Endothelial cell of umbilical vein (primary cell): ENCODE data around the gene MANEAL. TPM values are rescaled to one million over a fixed set of nuclear protein-coding genes. Genes with fewer than 3 reads are reported as not detected.

Source experiments
- BruUV-seq: library from RNA; stranded (reverse); fragments of 400-500 nt; replicated peaks from 2 replicates; lab custom pipeline; 2021; lab: Mats Ljungman, UMichigan
- CTCF ChIA-PET: fragments of 300-600, 350-600 bp; sonication (Branson Sonifier 250); formaldehyde crosslinking; loops from one replicate; lab custom pipeline; 2021; ENCODE audit warnings: antibody characterized with exemption, inconsistent platforms; lab: Charles Lee
- POLR2A ChIA-PET: fragments of 300-600, 350-600 bp; sonication (Branson Sonifier 250); formaldehyde crosslinking; loops from one replicate; lab custom pipeline; 2021; ENCODE audit warnings: antibody characterized with exemption, inconsistent platforms; lab: Charles Lee
- DNase-seq: peaks from one replicate; pipeline ENCODE4 v3.0.0-alpha.2; 2011; ENCODE audit warnings: low read depth, low spot score
- FAIRE-seq: peaks from 2 replicates; lab custom pipeline; 2011; peaks lifted over from hg19 to GRCh38; lab: Jason Lieb, UNC
- H2AFZ ChIP-seq: 2 replicates; pipeline ENCODE4 v1.6.0; 2012; ENCODE audit warnings: low read depth, low read length, control low read depth, inconsistent platforms
- H3K27ac ChIP-seq: 2 replicates; pipeline ENCODE4 v1.5.1; 2011; ENCODE audit warnings: low read depth, mild to moderate bottlenecking, control low read depth, low read length, moderate library complexity; ENCODE audit not compliant: insufficient read depth
- H3K27me3 ChIP-seq, 2 experiments: 2 replicates each; pipeline versions ENCODE4 v1.6.0 to v1.6.1; 2011; ENCODE audit warnings: low read length in 2 of 2, mixed read lengths in 1 of 2; ENCODE audit not compliant: control insufficient read depth in 2 of 2, insufficient read depth in 2 of 2
- H3K36me3 ChIP-seq, 2 experiments: 2 replicates in 1 of 2; 3 replicates in 1 of 2; pipeline ENCODE4 v1.5.1; 2011; ENCODE audit warnings: low read length in 2 of 2, mild to moderate bottlenecking in 1 of 2, moderate library complexity in 1 of 2; ENCODE audit not compliant: control insufficient read depth in 2 of 2, insufficient read depth in 2 of 2; ENCODE audit errors: extremely low read depth in 1 of 2
- H3K4me1 ChIP-seq: 3 replicates; pipeline ENCODE4 v1.5.1; 2011; ENCODE audit warnings: mild to moderate bottlenecking, low read length; ENCODE audit not compliant: control insufficient read depth, insufficient read depth; ENCODE audit errors: extremely low read depth
- H3K4me2 ChIP-seq: 2 replicates; pipeline ENCODE4 v1.6.1; 2011; ENCODE audit warnings: low read length, control low read depth, mixed read lengths; ENCODE audit not compliant: insufficient read depth
- H3K4me3 ChIP-seq, 3 experiments: fragments of 200-600 bp in 1 of 3; sonication (generic), shearing (Covaris generic) in 1 of 3; replicated peaks in 1 of 3; 2 replicates each; pipeline ENCODE4 v1.5.1; 2011 to 2016; ENCODE audit warnings: control low read depth in 3 of 3, low read length in 3 of 3, mild to moderate bottlenecking in 2 of 3, inconsistent platforms in 1 of 3, low read depth in 1 of 3, moderate library complexity in 1 of 3; ENCODE audit not compliant: insufficient read depth in 1 of 3
- H3K79me2 ChIP-seq: 2 replicates; pipeline ENCODE4 v1.6.0; 2012; ENCODE audit warnings: low read length, inconsistent platforms; ENCODE audit not compliant: control insufficient read depth, insufficient read depth
- H3K9ac ChIP-seq: replicated peaks from 2 replicates; pipeline ENCODE3; 2011; ENCODE audit warnings: low read length, control low read depth; ENCODE audit not compliant: insufficient read depth; ENCODE audit errors: extremely low read depth
- H3K9me1 ChIP-seq: replicated peaks from 3 replicates; pipeline ENCODE4 v1.6.0; 2011; ENCODE audit warnings: mild to moderate bottlenecking, low read length; ENCODE audit not compliant: control insufficient read depth, insufficient read depth; ENCODE audit errors: extremely low read depth
- H3K9me3 ChIP-seq: replicated peaks from 2 replicates; pipeline ENCODE4 v1.5.1; 2012; ENCODE audit warnings: low read length, inconsistent platforms; ENCODE audit not compliant: control insufficient read depth, insufficient read depth
- H4K20me1 ChIP-seq: replicated peaks from 2 replicates; pipeline ENCODE3; 2011; ENCODE audit warnings: mild to moderate bottlenecking, low read length; ENCODE audit not compliant: control insufficient read depth, insufficient read depth; ENCODE audit errors: extremely low read depth
- CTCF ChIP-seq, 2 donors: IDR thresholded peaks; 1 replicate in 1 of 2; 2 replicates in 1 of 2; pipeline ENCODE4 v1.5.1; 2011; ENCODE audit warnings: low read length in 2 of 2, mild to moderate bottlenecking in 2 of 2, moderate library complexity in 2 of 2, control low read depth in 1 of 2, inconsistent platforms in 1 of 2, low read depth in 1 of 2; ENCODE audit not compliant: insufficient read depth in 1 of 2; ENCODE audit errors: extremely low read depth in 1 of 2
- EZH2 ChIP-seq: IDR thresholded peaks from 2 replicates; pipeline ENCODE4 v1.6.1; 2012; ENCODE audit warnings: borderline replicate concordance, low read depth, mild to moderate bottlenecking, moderate library complexity, low read length, inconsistent platforms; ENCODE audit not compliant: severe bottlenecking
- GATA2 ChIP-seq: IDR thresholded peaks from 2 replicates; pipeline ENCODE4 v1.7.0; 2011; ENCODE audit warnings: low read depth, mild to moderate bottlenecking, moderate library complexity, mixed read lengths, low read length; ENCODE audit not compliant: insufficient read length, insufficient read depth
- MAX ChIP-seq: IDR thresholded peaks from 2 replicates; pipeline ENCODE4 v1.6.1; 2011; ENCODE audit not compliant: insufficient read depth, insufficient read length
- MYC ChIP-seq: IDR thresholded peaks from one replicate; pipeline ENCODE4 v1.6.1; 2011; ENCODE audit warnings: mild to moderate bottlenecking, low read depth, low read length
- POLR2A ChIP-seq: IDR thresholded peaks from 2 replicates; pipeline ENCODE4 v1.6.1; 2012; ENCODE audit warnings: low read depth, mild to moderate bottlenecking, control low read depth, low read length
- POLR2AphosphoS5 ChIP-seq: IDR thresholded peaks from 2 replicates; pipeline ENCODE4 v1.6.1; 2012; ENCODE audit warnings: low read depth, mild to moderate bottlenecking, control low read depth, low read length, moderate library complexity; ENCODE audit not compliant: insufficient read depth
- dilution Hi-C: fragments of 300-500 bp; cut with MboI; formaldehyde crosslinking; loops from one replicate; pipeline ENCODE4 v1.15.0; 2019; ENCODE audit warnings: low sequenced_read_pairs; ENCODE audit not compliant: extremely low pct_ligation_motif_present
- intact Hi-C: fragments of 100-400 bp; cut with micrococcal nuclease; formaldehyde crosslinking; loops from one replicate; pipeline ENCODE4 v1.10.0; 2022
- polyA plus RNA-seq, 4 experiments: library from polyadenylated mRNA; depleted of rRNA in 3 of 4; stranded (reverse) in 3 of 4; unstranded in 1 of 4; fragments of >200 nt; gene quantifications; 2 replicates each; pipeline versions ENCODE4 v1.2.1 to v1.2.3, GENCODE V29; 2011 to 2012; ENCODE audit warnings: missing spikeins in 1 of 4
- total RNA-seq: library from RNA; stranded (reverse); gene quantifications from 2 replicates; pipeline ENCODE4 v1.2.3, GENCODE V29; 2021

The MANEAL gene
- total and polyA plus RNA-seq, 2 donors (not counting 3 experiments of a cell fraction or from before 2014, with no cell fraction given) = 0.66 to 1.3 TPM

- TF ChIP-seq CTCF (IDR thresholded peaks at IDR 0.05; ENCODE audit: extremely low read depth in 1 of 2, insufficient read depth in 1 of 2, low read depth in 1 of 2, low read length in 2 of 2) (no peak), MYC (no peak), GATA2 (no peak), MAX (no peak), EZH2 (no peak), POLR2AphosphoS5 (no peak), POLR2A (no peak)
- POLR2A ChIA-PET = no interaction called here
- H3K27ac ChIP-seq = no peak overlapping the region
- H3K9me1 ChIP-seq = no peaks in the 10 kb centered on the region
- no TSS peak for BruUV-seq
- H3K36me3 ChIP-seq = peaks cover 7 to 9% of the 10 kb centered on the region in 2 experiments
- no peaks in the 10 kb centered on the region for H3K4me1 ChIP-seq
- CTCF ChIA-PET = interaction anchor here (2.1 kb wide), 1 partner anchor 19 kb away, joined by 9 read pairs; the partner anchor contains the start of gene MTF1
- no peak for FAIRE-seq
- H3K9ac ChIP-seq = no peak overlapping the region
- no peak overlapping the region for H2AFZ ChIP-seq
- H3K4me2 ChIP-seq = no peak overlapping the region
- H4K20me1 ChIP-seq = no peaks in the 10 kb centered on the region
- H3K79me2 ChIP-seq = peaks cover 18% of the 10 kb centered on the region
- H3K4me3 ChIP-seq = no peak overlapping the region
- no peak for DNase-seq
- no peaks in the 10 kb centered on the region for H3K27me3 ChIP-seq
- no peaks in the 10 kb centered on the region for H3K9me3 ChIP-seq
- intact Hi-C loops (no loop called here), dilution Hi-C loops (no loop called here)
Observed at GRCh38 chr1:37840711-37841110, 47.1 kb downstream of the MANEAL start.
